Left lung (tissue), 10 donors: ENCODE measurements around the gene MMAB. TPM values are rescaled to one million over a fixed set of nuclear protein-coding genes. Genes with fewer than 3 reads are reported as not detected.

Source experiments
- ATAC-seq: fragments of 200-7000 bp; cut with Tn5 transposase; one replicate; pipeline ENCODE4 v1.9.1; 2020; ENCODE audit warnings: moderate library complexity
- DNase-seq, 4 donors: peaks; one replicate each; pipeline ENCODE4 v3.0.0-alpha.2; 2013 to 2020
- H3K27ac ChIP-seq, 2 donors: fragments of 200-600 bp; sonication (generic) in 1 of 2; one replicate each; pipeline versions ENCODE4 v1.5.0 to v1.8.0; 2020 to 2021
- H3K27me3 ChIP-seq, 2 donors: fragments of 200-600 bp; sonication (generic) in 1 of 2; one replicate each; pipeline versions ENCODE4 v1.5.0 to v1.8.0; 2020 to 2021
- H3K36me3 ChIP-seq, 2 donors: fragments of 200-600 bp; sonication (generic) in 1 of 2; one replicate each; pipeline versions ENCODE4 v1.5.0 to v1.8.0; 2020 to 2021
- H3K4me1 ChIP-seq, 2 donors: fragments of 200-600 bp; one replicate each; pipeline ENCODE4 v1.8.0; 2021
- H3K4me3 ChIP-seq, 2 donors: fragments of 200-600 bp; sonication (generic) in 1 of 2; one replicate each; pipeline versions ENCODE4 v1.5.0 to v1.8.0; 2020 to 2021; ENCODE audit warnings: mild to moderate bottlenecking in 1 of 2
- H3K9me3 ChIP-seq, 2 donors: fragments of 200-600 bp; sonication (generic) in 1 of 2; one replicate each; pipeline versions ENCODE4 v1.5.0 to v1.8.0; 2020 to 2021
- CTCF ChIP-seq, 2 donors: fragments of 200-600 bp; sonication (generic) in 1 of 2; IDR thresholded peaks; one replicate each; pipeline versions ENCODE4 v1.5.0 to v1.8.0; 2021; ENCODE audit warnings: antibody characterized with exemption in 2 of 2
- intact Hi-C, 2 donors: fragments of 100-400 bp; cut with DNase I; formaldehyde crosslinking; loops; one replicate each; pipeline versions ENCODE4 v1.11.2 to v1.14.2; 2022
- polyA plus RNA-seq, 6 donors: library from polyadenylated mRNA; unstranded; fragments of 120-200 nt; gene quantifications; one replicate each; pipeline ENCODE4 v1.2.1, GENCODE V29; 2013; ENCODE audit not compliant: insufficient read length in 6 of 6
- total RNA-seq, 2 donors: library from RNA; stranded (reverse); fragmentation: NEBNext Ultra II Directional; extraction: Animal tissue kit (Norgen Biotek cat#: 25700); gene quantifications; one replicate each; pipeline ENCODE4 v1.2.1, GENCODE V29; 2021
- donor health status: DM: no; HTN: yes; CAD: no.
- donor health status: DM: no; HTN: no; CAD: no.

Gene MMAB
- total and polyA plus RNA-seq, 8 donors, result 24.9 to 76.1 (median 32.3) TPM

GRCh38 chr12:109563291-109564284 is 9.7 kb downstream of the MMAB start:
- TF ChIP-seq CTCF (IDR thresholded peaks at IDR 0.05), result no peak
- H3K27me3 ChIP-seq, result no peaks in the 10 kb centered on the region
- DNase-seq (no peak), ATAC-seq (no peak)
- H3K27ac ChIP-seq, result no peak overlapping the region
- no peaks in the 10 kb centered on the region for H3K4me1 ChIP-seq
- peaks cover 0 to 69% of the 10 kb centered on the region in 2 donors for H3K36me3 ChIP-seq
- H3K4me3 ChIP-seq, result no peak overlapping the region
- intact Hi-C loops, result no loop called here
- no peaks in the 10 kb centered on the region for H3K9me3 ChIP-seq

GRCh38 chr12:109562871-109563270 is 10.4 kb downstream of the MMAB start:
- Histone ChIP-seq H3K9me3 (no peaks in the 10 kb centered on the region), H3K27ac (no peak overlapping the region), H3K27me3 (no peaks in the 10 kb centered on the region), H3K36me3 (peaks cover 0 to 68% of the 10 kb centered on the region in 2 donors), H3K4me1 (no peaks in the 10 kb centered on the region), H3K4me3 (no peak overlapping the region)
- intact Hi-C loops, result no loop called here
- TF ChIP-seq CTCF (IDR thresholded peaks at IDR 0.05), result no peak
- ATAC-seq (no peak), DNase-seq (no peak)

GRCh38 chr12:109561711-109562030 is 11.6 kb downstream of the MMAB start:
- no peak overlapping the region for H3K27ac ChIP-seq
- no peak for TF ChIP-seq CTCF (IDR thresholded peaks at IDR 0.05)
- no peaks in the 10 kb centered on the region for H3K9me3 ChIP-seq
- H3K36me3 ChIP-seq, result peaks cover 0 to 63% of the 10 kb centered on the region in 2 donors
- intact Hi-C loops, result no loop called here
- no peak for DNase-seq
- no peak overlapping the region for H3K4me3 ChIP-seq
- ATAC-seq, result no peak
- no peaks in the 10 kb centered on the region for H3K27me3 ChIP-seq
- H3K4me1 ChIP-seq, result no peaks in the 10 kb centered on the region

- H3K27ac ChIP-seq, result no peak overlapping the region
- DNase-seq, result no peak
- no peak overlapping the region for H3K4me3 ChIP-seq
- ATAC-seq, result no peak
- intact Hi-C loops, result no loop called here
- no peaks in the 10 kb centered on the region for H3K4me1 ChIP-seq
- no peaks in the 10 kb centered on the region for H3K27me3 ChIP-seq
- peaks cover 0 to 57% of the 10 kb centered on the region in 2 donors for H3K36me3 ChIP-seq
- TF ChIP-seq CTCF (IDR thresholded peaks at IDR 0.05), result no peak
- H3K9me3 ChIP-seq, result no peaks in the 10 kb centered on the region
These were observed 12.2 kb downstream of the MMAB start for GRCh38 chr12:109560867-109561710.

GRCh38 chr12:109559601-109560000 is 13.7 kb downstream of the MMAB start:
- no peak for TF ChIP-seq CTCF (IDR thresholded peaks at IDR 0.05)
- DNase-seq (no peak), ATAC-seq (no peak)
- Histone ChIP-seq H3K27ac (no peak overlapping the region), H3K9me3 (no peaks in the 10 kb centered on the region), H3K27me3 (no peaks in the 10 kb centered on the region), H3K4me3 (no peak overlapping the region), H3K4me1 (no peaks in the 10 kb centered on the region), H3K36me3 (peaks cover 0 to 45% of the 10 kb centered on the region in 2 donors)
- intact Hi-C loops, result no loop called here
